NCI-H748 treated with DMSO at 0.1 percent for 48 hours (cell line): ENCODE results near the gene PDE10A.
"Not testable (repeated sequence)": the region's sequence is repeated elsewhere in the genome, so short reads cannot be mapped to it uniquely, and the experiment has no call there.

Experiments used
- DNase-seq: peaks from one replicate; lab custom pipeline; 2025; lab: John Stamatoyannopoulos, UW

Gene PDE10A

DNA sequence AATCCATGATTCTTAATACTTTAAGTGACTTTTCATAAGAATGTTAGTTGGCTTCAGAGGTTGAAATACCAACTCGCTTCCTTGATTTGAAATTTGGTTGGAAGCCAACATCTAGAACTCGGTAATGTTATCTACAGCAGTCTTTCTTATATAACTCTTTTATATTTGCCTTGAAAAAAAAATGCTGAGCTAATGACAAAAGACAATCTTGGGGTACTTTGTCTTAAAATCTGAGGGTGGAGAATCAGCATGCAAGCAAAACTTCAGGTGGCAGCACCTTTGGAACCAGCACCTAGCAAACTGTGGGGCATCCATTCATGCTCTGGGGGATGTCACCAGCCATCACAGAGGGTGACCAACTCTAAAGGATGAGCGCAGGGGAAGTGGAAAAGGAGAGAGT lies 76.3 kb downstream of the PDE10A start:
- DNase-seq = no peak

DNA sequence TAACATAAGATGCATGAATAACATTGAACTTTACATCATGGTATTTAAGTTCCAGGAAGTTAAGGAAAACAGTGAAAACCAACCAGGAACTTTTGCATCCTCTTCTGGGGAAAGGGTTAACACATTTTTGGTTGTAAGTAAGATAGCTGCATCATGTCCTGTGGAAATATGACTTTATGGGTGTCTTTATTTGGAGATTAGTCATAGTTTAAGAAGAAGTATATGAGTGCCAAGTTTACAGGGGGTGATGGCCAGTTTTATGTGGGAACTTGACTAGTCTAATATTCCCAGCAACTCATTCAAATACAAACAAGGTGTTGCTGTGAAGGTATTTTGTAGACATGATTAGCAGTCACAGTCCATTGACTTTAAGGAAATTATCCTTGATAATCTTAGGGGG lies 78.0 kb downstream of the PDE10A start:
- no peak for DNase-seq

DNA sequence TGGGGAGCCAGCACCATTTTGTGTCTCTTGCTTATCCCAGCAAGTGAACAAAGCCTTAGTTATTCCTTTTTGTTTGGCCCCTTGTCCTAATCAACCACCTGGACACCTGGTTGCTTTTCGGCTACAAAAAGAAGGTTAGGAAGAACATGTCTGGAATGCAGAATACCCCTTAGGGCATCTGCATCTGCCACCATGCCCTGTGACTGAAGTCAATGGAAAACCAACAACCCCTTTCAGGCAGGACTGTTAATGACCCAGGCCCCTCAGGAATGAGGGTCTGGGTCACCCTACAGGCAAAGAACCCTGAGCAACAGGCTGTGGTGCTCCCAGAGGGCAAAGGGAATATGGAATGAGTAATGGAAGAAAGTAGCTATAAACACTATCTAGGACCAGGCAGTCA lies 78.5 kb downstream of the PDE10A start:
- no peak for DNase-seq

DNA sequence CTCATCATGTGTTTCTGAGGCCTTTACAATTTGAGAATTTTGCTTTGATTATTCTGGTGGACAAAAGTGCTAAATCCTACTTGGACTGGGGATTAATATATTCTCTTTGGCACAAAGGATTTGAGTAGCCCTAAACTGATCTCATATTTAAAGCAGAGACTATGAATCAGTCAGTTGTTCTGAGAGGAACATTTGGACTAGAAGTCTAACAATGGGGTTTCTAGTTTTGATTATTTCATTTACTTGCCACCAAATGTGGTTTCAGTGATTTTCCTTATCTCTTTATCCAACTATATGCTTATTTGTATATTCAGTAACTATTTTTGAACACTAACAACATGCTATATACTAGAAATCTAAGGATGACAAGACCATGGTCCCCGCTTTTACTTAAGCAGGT lies 81.4 kb downstream of the PDE10A start:
- no peak for DNase-seq

DNA sequence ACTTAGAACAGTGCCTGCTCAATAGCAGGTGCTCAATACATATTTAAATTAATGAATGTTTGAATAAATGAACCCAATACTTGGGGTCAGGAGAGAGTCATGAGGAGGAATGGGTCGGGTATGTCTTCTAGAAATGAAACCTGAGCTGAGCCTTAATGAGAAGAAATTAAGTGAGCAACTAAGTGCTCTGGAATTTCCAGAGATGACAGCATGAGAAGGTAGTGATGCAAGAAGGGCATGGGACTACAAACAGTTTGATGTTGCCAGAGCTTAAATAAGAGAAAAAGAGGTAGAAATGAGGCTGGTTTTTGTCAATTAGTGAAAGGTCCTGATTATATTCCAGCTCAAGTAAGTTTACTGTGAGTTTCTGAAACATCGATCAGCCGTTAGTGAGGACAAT lies 82.9 kb downstream of the PDE10A start:
- DNase-seq = no peak

DNA sequence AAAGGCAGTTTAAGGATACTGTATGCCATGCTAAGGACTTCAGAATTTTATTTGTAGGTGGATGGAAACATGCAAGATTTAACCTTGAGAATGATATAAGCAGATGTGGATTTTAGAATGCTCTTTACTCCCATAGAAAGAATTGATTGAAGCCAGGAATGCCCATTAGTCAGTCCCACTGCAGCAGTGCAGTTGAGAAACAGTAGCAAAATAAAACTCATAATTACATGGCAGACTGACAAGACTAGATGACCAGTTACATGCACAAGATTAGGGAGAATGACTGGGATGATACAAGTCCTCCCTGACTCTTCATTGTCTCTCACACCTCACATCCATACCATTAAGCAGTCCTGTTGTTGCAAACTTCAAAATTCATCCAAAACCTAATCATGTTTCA lies 83.9 kb downstream of the PDE10A start:
- no peak for DNase-seq

DNA sequence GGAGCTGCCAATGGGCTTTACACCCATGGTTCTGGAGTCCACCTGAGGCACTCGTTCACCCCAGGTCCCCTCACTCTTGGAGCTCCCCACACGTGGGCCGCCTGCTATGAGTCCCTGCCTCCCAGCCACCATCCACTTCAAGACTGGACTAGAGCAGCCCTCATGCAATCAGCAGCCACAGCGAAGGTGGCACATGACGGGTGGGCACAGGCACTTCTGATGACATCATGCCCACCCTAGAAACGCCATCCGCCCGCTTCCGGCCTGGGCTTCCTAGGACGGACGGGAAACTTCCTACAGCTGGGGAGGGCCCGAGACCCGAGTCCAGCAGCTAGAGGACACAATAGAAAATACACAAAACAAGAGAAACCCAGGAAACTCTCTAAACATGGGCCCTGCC lies 85.5 kb downstream of the PDE10A start:
- no peak for DNase-seq

DNA sequence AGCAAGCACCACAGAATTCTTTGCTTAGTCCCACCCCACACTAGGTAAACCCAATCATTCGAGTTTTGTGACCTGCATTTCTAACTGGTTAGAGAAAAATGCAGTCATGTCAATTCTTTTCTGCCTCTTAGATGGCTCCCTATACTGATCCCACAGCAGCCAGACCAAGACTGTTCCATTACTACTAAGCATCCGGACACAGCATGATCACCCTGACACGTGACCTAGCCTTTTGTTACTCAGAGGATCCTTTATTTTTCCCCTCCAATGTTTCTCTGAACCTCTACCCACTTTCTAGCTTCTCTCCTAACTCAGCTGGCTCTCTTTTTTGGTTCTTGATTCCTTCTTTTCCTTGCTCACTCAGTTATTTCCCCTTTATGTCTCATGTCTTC lies 87.9 kb downstream of the PDE10A start:
- no peak for DNase-seq

DNA sequence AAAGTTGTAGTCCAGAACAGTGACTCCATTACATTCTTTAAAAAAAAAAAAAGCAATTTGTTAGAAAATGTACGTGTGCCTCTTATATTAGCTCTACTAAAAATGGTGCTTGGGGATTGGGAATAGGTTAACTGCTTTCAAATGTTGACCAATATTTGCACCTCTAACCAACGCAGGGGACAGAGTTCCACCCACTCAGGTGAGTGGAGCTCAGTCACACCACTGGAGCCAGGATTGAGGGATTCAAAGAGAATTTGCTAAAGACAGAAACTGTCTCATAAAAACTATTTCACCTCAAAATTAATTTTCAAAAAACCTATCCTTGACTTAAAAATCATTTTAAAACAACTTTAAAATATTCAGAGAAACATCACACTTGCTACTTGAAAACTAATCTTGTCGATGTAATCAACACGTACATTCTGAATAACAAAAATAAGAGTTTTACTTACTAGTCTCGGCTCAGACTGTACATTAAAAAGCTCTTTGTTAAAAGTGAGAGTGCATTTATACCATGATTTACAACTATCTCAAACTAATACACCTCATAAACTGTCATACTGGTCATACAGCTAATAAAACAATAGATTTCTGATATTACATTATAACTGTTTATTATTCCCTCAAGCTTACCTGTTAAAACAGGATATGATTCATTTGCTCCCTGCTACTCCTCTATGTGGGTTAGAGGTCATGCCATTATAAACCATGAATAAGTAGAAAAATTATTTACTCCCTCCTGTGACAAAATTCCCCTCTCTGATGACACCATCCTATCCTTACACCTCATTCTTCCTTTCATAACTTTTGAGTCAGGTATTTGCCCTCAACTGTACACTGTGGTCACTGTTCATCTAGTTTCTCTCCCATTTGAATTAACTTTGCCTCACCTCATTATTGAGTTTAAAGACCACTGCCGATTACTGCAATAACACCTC lies 88.6 kb downstream of the PDE10A start:
- DNase-seq = no peak

DNA sequence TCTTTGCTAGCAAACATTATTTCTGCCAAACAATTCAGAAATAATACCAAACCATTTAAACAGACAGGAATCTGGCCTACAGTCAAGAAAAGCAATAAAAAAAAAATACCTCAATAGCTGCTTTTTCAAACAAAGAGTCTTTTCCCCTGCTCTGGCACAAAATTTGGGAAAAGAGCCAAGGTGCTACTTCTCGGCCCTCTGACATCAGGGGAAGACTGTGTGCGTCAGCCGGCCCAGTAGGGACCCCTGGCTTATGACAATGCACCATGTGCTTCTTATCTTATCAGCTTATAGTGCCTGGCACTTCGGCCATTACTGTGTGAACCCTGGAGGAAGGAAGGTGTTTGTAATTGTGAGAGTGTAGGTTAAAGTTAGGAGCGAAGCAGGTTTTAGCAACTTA lies 89.4 kb downstream of the PDE10A start:
- DNase-seq = no peak

DNA sequence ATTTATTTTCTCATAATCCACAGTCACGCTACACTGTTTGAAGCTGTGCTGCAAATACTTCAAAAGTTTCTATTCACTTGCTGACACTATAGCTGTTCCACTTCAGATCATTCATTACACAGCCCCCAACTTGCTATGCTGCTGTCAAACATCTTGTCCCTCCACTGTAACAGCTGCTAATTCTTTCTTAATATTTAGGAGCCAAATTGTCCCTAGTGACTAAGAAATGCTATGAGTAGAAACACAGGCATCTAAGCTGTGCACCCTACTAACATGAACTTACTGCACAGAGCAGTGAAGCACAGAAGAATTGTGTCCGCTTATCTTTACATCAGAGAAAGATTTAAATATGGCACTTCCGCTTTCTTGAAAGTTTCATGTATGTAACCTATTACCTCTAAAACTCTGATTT lies 91.3 kb downstream of the PDE10A start:
- no peak for DNase-seq

DNA sequence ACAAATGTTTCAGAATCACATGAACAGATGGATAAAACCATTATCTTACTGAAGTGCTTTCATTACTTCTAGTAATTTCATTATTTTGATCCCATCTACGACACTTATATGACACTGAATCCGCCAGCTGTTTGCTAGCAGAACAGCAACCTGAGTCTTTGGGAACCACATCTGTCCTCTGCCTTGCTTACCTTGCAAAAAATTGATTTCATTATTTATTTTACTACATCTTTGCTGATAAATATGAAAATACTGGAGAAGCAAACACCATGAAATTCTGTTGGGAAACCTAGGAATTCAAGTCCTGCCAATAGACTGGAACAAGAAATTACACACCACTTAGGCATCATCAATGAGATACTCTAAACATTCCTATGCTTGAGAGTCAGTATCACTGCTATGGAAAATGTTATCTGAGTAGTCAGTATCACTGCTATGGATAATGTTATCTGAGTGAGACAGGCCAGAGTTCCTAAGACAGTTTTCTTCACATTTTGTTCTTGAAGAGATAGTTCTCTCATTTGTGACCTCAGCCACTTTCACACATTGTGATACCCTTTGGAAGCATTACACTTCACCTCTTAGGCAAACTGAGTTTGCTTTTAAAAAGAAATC lies 91.9 kb downstream of the PDE10A start:
- DNase-seq = no peak

DNA sequence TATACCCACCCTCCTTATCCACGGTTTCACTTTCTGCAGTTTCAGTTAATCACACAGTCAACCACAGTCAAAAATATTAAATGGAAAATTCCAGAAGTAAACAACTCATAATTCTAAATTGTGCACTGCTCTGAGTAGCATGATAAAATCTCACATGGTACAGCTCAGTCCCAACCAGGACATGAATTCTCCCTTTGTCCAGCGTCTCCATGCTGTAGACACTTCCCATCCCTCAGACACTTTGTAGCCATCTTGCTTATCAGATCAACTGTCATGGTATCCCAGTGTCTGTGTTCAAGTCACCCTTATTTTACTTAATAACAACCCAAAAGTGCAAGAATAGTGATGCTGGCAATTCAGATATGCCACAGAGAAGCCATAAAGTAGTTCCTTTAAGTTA lies 94.7 kb downstream of the PDE10A start:
- DNase-seq = no peak

DNA sequence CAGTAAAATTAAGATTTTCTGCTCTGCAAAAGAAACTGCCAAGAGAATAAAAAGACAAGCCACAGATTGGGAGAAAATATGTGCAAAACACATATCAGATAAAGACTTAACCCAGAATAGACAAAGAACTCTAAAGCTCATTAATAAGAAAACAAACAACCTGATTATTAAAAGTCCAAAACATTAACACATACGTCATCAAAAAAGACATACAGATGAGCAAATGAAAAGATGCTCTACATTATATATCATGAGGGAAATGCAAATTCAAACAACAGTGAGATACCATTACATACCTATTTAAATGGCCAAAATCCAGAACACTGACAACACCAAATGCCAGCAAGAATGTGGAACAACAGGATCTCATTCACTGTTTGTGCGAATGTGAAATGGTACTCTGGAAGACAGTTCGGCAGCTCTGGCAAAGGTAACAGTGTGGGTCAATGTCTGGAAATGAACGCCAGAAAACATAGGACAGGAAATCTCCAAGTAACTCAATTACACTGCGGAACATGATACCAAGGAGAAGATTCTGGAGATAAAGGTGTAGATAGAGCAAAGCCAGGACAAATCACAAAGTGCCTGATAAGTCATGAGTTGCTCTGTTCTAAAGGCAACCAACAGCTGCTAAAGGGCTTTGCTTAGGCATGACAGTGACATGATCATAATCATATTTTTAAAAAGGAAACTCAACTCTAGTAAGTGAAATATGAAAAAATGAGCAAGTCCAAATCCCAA lies 96.8 kb downstream of the PDE10A start:
- DNase-seq = no peak

DNA sequence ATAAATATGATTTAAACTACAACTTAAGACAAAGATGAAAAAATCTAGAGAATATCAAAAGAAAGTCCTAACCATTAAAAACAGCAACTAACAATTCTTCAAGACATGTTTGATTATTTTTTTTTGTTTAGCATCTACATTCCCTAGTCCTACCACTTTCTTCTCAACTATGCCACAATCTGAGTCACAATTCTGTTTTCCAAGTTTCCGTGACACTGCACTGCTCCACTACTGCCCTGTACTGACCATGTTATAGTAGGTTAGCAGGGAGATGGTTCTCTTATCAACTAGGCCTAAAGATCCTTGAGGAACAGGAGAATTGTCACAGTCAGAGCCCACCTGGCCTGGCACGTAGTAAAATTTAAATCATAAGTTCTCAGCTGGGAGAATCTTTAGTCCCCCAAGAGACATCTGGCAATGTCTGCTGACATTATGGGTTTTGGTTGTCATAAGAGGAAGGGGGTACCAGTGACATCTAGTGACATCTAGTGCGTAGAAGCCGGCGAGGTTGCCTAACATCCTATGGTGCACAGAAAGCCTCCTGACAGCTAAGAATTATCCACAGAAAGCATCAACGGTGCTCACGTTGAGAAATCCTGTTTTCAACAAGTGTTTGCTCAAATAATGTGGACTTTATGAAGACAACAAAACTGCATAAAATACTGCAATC lies 100.5 kb downstream of the PDE10A start:
- DNase-seq = no peak

DNA sequence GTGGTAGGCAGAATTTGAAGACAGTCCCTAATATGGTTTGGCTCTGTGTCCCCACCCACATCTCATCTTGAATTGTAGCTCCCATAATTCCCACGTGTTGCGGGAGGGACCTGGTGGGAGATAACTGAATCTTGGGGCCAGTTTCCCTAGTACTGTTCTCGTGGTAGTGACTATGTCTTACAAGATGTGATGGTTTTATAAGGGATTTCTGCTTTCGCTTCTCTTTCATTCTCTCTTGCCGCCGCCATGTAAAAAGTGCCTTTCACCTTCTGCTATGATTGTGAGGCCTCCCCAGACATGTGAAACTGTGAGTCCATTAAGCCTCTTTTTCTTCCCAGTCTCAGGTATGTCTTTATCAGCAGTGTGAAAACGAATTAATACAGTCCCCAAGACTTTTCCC lies 103.4 kb downstream of the PDE10A start:
- no peak for DNase-seq

DNA sequence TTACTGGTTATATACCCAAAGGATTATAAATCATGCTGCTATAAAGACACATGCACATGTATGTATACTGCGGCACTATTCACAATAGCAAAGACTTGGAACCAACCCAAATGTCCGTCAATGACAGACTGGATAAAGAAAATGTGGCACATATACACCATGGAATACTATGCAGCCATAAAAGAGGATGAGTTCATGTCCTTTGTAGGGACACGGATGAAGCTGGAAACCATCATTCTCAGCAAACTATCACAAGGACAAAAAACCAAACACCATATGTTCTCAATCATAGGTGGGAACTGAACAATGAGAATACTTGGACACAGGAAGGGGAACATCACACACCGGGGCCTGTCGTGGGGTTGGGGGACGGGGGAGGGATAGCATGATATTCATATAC lies 104.9 kb downstream of the PDE10A start:
- DNase-seq = not testable (repeated sequence)

DNA sequence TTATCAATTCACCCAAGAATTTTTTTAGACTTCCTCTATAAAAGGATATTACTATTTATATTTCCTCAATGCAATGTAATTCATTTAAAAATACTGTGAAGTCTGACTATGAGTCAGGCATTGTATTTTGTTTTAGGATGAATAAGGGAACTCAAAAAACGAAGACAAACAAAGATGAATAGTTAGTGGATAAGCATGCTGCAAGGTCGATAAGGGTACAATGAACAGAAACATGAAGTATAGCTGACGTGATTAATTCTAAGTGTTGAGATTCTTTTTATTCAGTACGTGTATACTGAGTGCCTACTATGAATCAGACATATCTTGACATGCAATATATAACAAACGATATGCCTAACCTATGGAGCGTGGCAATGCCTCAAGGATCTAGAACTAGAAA lies 105.4 kb downstream of the PDE10A start:
- no peak for DNase-seq

DNA sequence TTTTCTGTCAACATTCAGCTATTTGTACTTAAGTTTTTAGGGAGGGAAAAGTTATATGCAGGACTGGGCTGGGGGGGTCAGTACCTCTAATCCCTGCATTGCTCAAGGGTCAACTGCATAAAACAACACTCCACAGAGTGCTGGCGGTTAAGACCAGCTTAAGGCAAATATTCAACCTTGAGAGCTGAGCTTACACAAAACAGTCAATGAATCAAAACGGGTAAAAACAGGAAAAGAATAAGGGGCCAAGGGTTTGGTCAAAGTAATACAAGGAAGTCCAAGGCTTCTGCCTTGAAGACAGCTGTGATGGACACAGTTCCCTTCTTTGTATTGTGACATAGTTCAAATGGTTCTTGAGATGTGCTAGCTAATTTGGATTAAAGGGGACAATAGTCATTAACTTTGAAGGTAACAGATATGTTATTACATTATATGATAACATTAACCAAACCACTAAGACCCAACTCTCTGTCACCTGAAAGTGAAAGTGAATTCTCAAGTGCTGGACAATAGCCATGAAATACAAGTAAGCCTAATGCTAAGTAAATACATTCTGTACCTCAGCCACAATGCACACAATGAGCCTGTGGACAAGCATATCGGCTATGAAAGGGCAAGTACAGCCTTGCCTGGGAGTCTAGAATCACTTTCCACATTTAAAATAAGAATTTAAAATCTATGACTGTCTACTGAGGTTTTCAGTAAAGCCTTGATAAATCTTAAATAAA lies 106.8 kb downstream of the PDE10A start:
- DNase-seq = no peak

DNA sequence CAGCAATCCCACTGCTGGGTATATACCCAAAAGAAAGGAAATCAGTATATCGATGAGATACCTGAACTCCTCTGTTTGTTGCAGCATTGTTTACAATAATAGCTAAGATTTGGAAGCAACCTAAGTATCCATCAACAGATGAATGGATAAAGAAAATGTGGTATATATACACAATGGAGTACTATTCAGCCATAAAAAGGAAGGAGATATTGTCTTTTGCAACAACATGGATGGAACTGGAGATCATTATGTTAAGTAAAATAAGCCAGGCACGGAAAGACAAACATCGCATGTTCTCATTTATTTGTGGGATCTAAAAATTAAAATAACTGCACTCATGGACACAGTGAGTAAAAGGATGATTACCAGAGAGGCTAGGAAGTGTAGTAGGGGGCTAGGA lies 108.4 kb downstream of the PDE10A start:
- not testable (repeated sequence) for DNase-seq

DNA sequence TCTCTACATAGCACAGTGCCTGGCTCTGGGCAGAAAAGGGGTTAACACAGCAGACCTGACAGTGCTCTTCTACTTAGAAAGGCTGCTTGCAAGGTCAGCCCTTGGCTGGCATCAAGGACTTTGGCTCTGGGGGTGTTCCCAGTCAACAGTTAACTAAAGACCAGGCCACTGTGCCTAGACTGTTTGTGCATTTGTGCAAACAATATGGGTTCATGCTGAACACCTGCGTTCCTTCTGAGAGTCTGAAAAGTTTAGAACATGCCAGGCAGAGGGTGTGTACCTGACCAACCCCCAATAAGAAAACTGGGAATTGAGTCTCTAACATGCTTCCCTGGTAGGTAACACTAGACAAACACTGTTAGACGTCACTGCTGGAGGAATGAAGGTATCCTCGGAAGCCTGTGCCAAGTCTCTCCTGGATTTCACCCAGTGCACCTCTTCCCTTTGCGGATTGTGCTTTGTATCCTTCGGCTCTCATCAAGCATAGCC lies 110.7 kb downstream of the PDE10A start:
- DNase-seq = no peak

DNA sequence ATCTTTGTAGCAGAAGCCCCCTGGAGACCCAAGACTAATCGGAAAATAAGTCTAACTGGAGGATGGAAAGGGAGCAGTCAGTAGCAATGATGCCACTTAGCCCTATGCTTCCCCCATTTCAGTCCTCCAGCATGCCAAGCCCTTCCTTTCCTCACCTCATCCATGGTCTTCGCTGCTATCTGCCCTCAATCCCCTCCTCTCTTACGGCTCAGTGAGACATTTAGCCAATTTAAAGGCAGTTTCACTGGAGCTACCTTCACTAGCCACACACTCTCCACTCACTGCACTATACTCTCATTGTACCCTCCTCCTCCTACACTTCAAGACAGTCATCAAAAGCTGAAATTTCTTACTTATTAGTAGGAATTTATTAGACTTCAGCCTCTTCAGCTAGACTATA lies 111.2 kb downstream of the PDE10A start:
- DNase-seq = no peak
